GM18867 (cell line): Measurements from ENCODE around the gene XIST.
"Not testable (repeated sequence)": the region's sequence is repeated elsewhere in the genome, so short reads cannot be mapped to it uniquely, and the experiment has no call there.

Experiments
- ATAC-seq: cut with Tn5 transposase; IDR thresholded peaks from one replicate; pipeline ENCODE4 v1.9.1; 2021; ENCODE audit warnings: mild to moderate bottlenecking, moderate library complexity; ENCODE audit not compliant: unreplicated experiment

Gene XIST

DNA sequence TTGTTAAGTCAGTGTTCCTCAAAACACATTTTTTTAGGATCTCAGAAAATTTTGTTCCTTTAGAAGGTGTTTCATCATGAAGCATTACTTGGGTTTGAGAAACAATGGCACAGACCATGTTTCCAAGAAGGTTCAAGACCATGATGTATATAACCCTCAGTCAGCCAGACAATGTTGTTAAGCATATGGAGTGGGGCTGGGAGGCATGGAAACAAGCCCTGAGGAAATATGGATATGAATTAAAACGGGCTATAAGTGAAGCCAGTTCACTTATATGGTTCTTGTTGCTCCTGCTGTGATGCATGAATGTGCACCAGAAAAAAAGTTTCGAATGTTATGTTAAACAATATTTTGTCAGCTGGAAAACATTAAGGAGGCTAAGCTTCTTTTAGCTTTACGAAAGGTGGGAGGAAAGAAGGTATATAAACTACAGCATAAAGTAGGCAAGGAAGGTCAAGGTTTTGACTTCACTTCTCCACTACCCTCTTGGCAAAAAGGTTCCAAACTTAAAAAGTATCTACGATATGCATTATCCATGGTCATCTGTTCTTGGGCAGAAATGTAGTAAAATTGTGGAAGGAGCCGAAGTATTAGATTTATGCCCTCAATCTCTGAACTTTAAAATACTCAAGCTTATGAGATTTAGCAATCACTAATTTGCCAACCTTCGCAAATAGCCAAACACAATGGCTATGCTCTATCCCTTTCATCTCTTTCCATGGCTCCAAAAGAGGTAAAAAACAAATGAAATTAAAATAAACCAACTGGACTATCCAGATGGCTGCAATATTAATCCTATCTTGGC, 12.2 kb downstream of the XIST start:
- no peak for ATAC-seq

- ATAC-seq, result no peak
Observed at GRCh38 chrX:73839152-73839551, 13.4 kb downstream of the XIST start.

DNA sequence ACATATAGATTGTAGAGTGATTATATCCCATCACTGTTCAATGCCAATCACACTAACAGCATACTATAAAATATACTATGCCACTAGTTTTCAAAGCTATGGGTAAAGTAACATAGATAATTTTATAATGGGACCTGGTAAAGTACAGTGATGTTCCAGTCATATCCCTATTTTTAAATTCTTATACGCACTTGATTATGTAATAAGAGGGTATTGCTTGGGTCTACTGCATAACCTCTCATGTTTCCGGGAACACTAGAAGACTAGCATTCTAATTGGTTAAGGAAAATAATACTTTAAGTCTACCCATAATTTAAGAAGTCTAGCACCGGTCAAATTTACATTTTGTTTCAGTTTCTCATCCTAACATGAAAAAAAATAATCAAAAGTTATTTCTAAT, 14.4 kb downstream of the XIST start:
- ATAC-seq, result no peak

DNA sequence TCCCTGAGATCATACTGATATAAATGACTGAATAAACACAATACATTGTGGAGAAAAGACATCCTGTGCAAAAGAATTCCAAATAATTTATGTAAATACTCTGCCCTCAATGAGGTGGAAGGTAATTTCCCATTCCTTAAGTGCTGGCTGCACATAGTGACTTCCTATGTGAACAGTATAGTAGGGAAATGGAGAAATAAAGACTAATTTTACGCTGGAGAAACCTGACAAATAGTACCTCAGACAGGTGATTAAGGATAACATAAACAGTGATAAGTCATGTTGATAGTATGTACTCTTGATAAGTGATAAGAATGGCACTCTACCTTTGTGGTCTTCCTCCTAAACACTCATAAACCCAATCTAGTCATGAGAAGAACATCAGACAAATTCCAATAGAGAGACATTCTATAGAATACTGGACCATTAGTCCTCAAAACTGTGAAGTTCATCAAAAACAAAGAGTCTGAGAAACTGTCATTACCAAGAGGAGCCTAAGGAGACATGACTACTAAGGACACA, 15.5 kb downstream of the XIST start:
- ATAC-seq, result no peak

DNA sequence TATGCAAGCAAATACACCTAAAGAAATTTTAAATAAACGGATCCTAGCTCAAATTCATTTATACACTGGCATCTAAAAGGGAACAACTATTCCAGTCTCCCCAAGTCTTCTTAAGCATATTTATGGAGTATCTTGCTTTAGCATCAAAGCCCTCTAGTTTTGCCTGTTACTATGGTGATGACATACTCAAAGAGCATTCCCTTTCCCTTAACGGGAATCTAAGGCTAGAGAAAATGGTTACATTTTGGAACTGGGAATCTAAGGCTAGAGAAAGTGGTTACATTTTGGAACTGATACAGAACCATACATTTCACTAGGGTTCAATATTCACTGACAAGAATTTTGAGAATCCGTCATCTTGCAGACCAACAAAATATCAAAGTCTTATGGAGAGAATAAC, 18.3 kb downstream of the XIST start:
- ATAC-seq, result no peak

- ATAC-seq, result no peak
Observed at GRCh38 chrX:73832319-73832718, 20.2 kb downstream of the XIST start.

- ATAC-seq, result no peak
Observed at GRCh38 chrX:73831500-73831899, 21.0 kb downstream of the XIST start.

DNA sequence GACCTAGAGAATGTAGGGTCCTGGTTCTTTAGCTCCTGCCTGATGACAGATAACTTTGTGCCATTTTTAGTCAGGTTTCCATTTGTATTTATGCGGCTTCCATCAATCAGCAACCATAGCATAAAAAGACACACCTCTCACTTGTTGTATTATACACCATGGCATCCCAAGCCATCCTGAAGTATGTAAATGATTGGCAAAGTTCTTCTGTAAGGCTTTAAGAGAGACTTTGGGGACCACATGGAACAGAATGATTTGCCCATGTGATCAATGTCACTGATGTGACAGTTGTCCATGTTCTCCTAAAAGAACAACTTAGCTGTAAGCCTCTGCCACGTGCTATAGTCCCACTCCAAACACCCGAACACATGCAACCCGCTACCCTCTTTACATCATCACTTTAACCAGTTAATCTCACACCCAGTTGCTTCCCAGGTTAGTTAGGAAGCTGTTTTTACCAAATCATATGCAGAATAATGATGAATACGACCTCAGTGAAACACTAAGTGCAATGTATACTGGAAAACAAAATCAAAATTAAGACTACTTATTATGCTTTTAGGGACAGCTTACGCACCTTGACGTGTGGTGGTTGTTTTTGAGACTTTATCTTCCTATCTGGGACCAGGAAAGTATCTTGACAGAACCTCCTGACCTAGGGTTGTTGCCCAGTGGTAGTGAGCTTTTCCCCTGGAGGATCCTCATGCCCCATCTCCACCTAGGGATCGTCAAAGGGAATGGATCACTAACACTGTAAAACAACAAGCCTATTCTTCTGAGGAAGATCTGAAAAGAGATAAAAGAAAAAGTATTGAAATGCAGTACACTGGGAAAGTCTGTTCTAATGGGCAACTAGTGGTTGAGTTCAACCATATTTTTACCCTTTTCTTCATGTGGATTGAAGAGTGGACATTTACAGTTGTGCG, 21.8 kb downstream of the XIST start:
- ATAC-seq, result no peak

DNA sequence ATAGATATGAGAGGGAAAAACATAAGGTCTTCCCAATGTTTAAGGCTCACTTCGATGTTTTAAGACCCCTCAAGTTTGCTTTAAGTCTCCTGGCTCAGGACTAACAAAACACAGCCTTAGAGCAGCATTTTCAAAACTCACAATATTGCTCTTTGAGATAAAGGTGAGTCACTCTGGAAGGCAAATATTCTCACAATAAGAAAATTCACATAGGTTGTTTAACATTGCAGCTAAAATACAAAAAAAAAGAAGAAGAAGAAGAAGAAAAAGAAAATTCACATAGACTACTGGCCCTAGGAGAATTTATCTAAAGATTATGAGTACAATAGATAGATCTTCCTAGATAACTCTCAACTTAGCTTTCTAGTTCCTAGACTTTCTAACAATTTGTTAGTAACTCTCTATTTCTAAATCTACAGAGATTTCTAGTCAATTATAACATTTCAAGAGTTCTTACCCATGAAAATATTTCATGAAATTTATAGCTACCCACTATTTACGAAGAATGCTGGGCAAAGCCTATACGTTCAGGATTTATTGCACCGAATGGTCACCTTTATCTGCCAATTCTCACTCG, 22.5 kb downstream of the XIST start:
- no peak for ATAC-seq

- ATAC-seq, result no peak
Observed at GRCh38 chrX:73828080-73828720, 24.3 kb downstream of the XIST start.

DNA sequence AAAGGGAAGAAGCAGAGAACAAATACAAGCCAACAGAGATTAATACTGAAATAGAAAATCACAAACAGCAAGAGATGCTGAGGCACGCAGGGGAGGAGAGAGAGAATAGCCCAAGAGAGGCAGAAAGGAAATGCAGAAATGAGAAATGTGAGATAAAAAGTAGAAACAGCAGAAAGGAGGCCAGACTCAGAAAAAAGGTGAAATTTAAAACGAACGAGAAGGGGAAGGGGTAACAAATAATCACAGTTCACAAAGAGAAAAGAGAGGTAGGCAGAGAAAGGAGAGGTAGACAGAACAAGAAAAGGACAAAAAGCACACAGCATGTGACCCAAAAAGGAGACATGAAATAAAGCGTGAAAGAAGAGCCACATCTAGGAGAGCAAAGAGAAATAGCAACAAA, 25.1 kb downstream of the XIST start:
- ATAC-seq, result no peak

- no peak for ATAC-seq
Observed at GRCh38 chrX:73826996-73827395, 25.5 kb downstream of the XIST start.

DNA sequence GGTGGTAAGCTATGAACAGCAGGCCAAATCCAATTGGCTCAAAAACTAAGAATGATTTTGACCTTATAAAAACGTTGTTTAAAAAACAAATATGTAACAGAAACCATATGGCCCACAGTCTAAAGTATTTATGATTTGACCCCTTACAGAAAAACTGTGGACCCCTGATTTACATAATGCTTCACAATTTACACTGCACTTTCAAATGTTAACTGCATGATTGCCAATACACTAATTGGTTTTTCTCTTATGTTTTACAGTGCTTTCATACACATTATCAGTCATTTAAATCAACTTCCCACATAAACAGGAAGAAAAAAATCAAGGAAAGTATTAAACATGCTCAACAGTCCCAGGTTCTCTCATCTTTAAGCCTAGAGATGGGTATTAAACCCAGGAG, 26.9 kb downstream of the XIST start:
- no peak for ATAC-seq

- no peak for ATAC-seq
Observed at GRCh38 chrX:73823473-73824004, 29.0 kb downstream of the XIST start.

GRCh38 chrX:73822775-73823174, 29.7 kb downstream of the XIST start:
- no peak for ATAC-seq

DNA sequence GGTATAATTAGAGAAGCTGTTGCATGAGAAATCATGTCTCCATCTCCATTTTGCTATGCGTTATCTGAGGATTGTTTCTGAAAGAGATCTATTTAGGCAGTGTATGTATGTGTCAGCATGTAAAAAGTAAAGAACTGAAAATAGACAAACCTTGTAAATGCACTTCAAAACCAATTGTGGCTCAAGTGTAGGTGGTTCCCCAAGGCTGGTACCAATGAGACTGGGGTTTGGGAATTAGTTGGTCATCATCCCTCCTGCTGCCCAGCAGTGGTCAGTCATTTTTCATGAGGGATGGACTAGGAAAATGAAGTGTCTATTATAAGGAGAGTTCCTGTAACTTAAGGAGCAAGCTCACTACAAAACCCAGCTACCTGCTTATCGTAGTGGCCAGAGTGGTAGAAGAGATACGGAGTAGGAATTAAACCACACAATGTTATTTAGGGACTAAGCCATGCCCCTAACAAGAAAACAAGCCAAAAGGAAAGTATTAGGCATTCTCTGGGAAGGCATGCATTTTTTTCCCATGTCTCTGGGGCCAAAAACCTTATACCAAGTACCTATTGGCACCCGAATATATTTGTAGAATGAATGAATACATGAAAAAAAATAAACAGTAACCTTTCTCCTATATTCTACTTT, 30.5 kb downstream of the XIST start:
- ATAC-seq, result no peak

DNA sequence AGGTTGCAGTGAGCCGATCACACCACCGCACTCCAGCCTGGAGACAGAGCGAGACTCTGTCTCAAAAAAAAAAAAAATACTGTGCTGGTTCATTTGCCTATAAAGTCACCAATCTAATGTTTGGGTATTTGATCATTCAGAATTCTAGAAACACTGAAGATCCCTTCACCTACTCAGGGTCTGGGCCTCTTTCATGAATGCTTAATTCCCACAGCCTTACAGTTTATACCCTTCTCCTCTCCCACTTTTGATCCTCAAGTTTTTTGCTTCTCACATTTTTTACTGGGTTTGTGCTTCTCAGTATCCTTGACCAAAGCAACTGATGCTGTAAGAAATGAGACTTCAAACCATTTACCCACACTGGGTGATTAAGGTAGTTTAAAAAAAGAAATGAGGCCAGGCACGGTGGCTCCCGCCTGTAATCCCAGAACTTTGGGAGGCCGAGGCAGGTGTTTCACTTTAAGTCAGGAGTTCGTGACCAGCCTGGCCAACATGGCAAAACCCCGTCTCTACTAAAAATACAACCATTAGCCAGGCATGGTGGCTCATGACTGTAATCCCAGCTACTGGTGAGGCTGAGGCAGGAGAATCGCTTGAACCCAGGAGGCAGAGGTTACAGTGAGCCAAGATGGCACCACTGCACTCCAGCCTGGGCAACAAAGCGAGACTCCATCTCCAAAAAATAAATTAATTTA, 32.5 kb downstream of the XIST start:
- ATAC-seq, result not testable (repeated sequence)

- ATAC-seq, result no peak
Observed at GRCh38 chrX:73818200-73819116, 34.1 kb downstream of the XIST start.
